ENCODE results near the gene ARID5B.

ARID5B gene

DNA sequence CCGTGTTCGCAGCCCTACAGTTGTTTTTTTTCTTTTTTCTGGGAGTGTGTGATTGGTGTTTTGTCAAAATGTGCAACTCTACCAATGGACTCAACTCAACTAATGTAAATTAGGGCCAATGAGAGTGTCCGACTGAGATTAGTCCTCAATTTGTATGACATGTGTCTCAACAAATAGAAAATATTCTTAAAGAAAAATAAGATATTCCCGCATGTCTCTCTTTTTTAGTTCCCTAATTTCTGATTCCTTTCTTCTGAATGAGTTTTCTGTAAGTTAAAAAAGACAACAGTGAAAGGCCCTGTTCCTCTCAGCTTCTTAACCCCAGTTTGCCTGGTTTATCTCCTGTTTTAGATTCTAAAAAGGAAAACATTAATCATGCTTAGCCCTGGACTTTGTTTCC lies 61.5 kb downstream of the ARID5B start:
- Histone ChIP-seq H3K4me2 (ENCODE audit: low read depth, low read length) (peak overlapping the region; percentile 53; the same call in 1 of the 2 replicates), H3K9me3 (replicated peaks; ENCODE audit: insufficient read depth, low read length) (no peaks in the 10 kb centered on the region), H3F3A (ENCODE audit: insufficient read depth, low read length) (peaks cover 45% of the 10 kb centered on the region), H4K20me1 (ENCODE audit: insufficient read depth, low read length) (no peaks in the 10 kb centered on the region), H3K27ac (ENCODE audit: low read length) (peak overlapping the region; percentile 49; the same call in 1 of the 2 replicates), H3K27me3 (replicated peaks; ENCODE audit: insufficient read depth, low read length) (no peaks in the 10 kb centered on the region), H3K4me3 (ENCODE audit: low read length) (no peak overlapping the region), H3K79me2 (ENCODE audit: low read length) (peaks cover 80% of the 10 kb centered on the region), H3K4me1 (ENCODE audit: low read length) (peaks cover 63% of the 10 kb centered on the region), H3K9ac (ENCODE audit: low read length) (no peak overlapping the region), H3K36me3 (replicated peaks; ENCODE audit: insufficient read depth, low read length) (peaks cover 2% of the 10 kb centered on the region; the same call in 1 of the 2 replicates), H2AFZ (ENCODE audit: low read length) (no peak overlapping the region), H3K9me2 (replicated peaks; ENCODE audit: insufficient read depth, low read length) (no peaks in the 10 kb centered on the region)
- TF ChIP-seq EZH2phosphoT487 (IDR thresholded peaks at IDR 0.05; ENCODE audit: low read length) = no peak
- no peak for TF ChIP-seq EZH2 (optimal IDR thresholded peaks at IDR 0.05; ENCODE audit: low read depth, low read length)
- TF ChIP-seq CTCF (IDR thresholded peaks at IDR 0.05; ENCODE audit: low read length) = no peak
- DNase-seq = no peak

GRCh38 chr10:61963669-61964058 lies 62.2 kb downstream of the ARID5B start:
- no peak overlapping the region for H3K4me3 ChIP-seq (ENCODE audit: low read length)
- H3F3A ChIP-seq (ENCODE audit: insufficient read depth, low read length) = peaks cover 42% of the 10 kb centered on the region
- H3K27ac ChIP-seq (ENCODE audit: low read length) = peak overlapping the region; percentile 49; the same call in 1 of the 2 replicates
- peak overlapping the region; percentile 53 for H3K4me2 ChIP-seq (ENCODE audit: low read depth, low read length)
- no peaks in the 10 kb centered on the region for H3K27me3 ChIP-seq (replicated peaks; ENCODE audit: insufficient read depth, low read length)
- TF ChIP-seq EZH2phosphoT487 (IDR thresholded peaks at IDR 0.05; ENCODE audit: low read length) (no peak), CTCF (IDR thresholded peaks at IDR 0.05; ENCODE audit: low read length) (no peak), EZH2 (optimal IDR thresholded peaks at IDR 0.05; ENCODE audit: low read depth, low read length) (no peak)
- H3K4me1 ChIP-seq (ENCODE audit: low read length) = peaks cover 66% of the 10 kb centered on the region
- peaks cover 76% of the 10 kb centered on the region for H3K79me2 ChIP-seq (ENCODE audit: low read length)
- DNase-seq = no peak
- H4K20me1 ChIP-seq (ENCODE audit: insufficient read depth, low read length) = no peaks in the 10 kb centered on the region
- H3K9ac ChIP-seq (ENCODE audit: low read length) = peak overlapping the region; percentile 1; the same call in 1 of the 2 replicates
- no peak overlapping the region for H2AFZ ChIP-seq (ENCODE audit: low read length)
- no peaks in the 10 kb centered on the region for H3K9me2 ChIP-seq (replicated peaks; ENCODE audit: insufficient read depth, low read length)
- no peaks in the 10 kb centered on the region for H3K9me3 ChIP-seq (replicated peaks; ENCODE audit: insufficient read depth, low read length)
- peaks cover 2% of the 10 kb centered on the region; the same call in 1 of the 2 replicates for H3K36me3 ChIP-seq (replicated peaks; ENCODE audit: insufficient read depth, low read length)

GRCh38 chr10:61964059-61964709 lies 62.7 kb downstream of the ARID5B start:
- H3K4me1 ChIP-seq (ENCODE audit: low read length) = peaks cover 66% of the 10 kb centered on the region

More at GRCh38 chr10:61964059-61964709, 62.7 kb downstream of the ARID5B start:
- Histone ChIP-seq H3K4me2 (ENCODE audit: low read depth, low read length) (peak overlapping the region; percentile 53), H3K27ac (ENCODE audit: low read length) (peak overlapping the region; percentile 49; the same call in 1 of the 2 replicates), H3K27me3 (replicated peaks; ENCODE audit: insufficient read depth, low read length) (no peaks in the 10 kb centered on the region), H3K9me2 (replicated peaks; ENCODE audit: insufficient read depth, low read length) (no peaks in the 10 kb centered on the region), H2AFZ (ENCODE audit: low read length) (no peak overlapping the region), H3K36me3 (replicated peaks; ENCODE audit: insufficient read depth, low read length) (peaks cover 2% of the 10 kb centered on the region; the same call in 1 of the 2 replicates), H3F3A (ENCODE audit: insufficient read depth, low read length) (peaks cover 40% of the 10 kb centered on the region), H3K79me2 (ENCODE audit: low read length) (peaks cover 76% of the 10 kb centered on the region), H3K9ac (ENCODE audit: low read length) (peak overlapping the region; percentile 1; the same call in 1 of the 2 replicates), H3K4me3 (ENCODE audit: low read length) (no peak overlapping the region), H3K9me3 (replicated peaks; ENCODE audit: insufficient read depth, low read length) (no peaks in the 10 kb centered on the region), H4K20me1 (ENCODE audit: insufficient read depth, low read length) (no peaks in the 10 kb centered on the region)
- TF ChIP-seq CTCF (IDR thresholded peaks at IDR 0.05; ENCODE audit: low read length) (no peak), EZH2 (optimal IDR thresholded peaks at IDR 0.05; ENCODE audit: low read depth, low read length) (no peak), EZH2phosphoT487 (IDR thresholded peaks at IDR 0.05; ENCODE audit: low read length) (no peak)
- peak; percentile 31 for DNase-seq
